HCEC 1CT (cell line): ENCODE results near the gene DMAP1.

Source experiments
- DNase-seq: peaks from one replicate; pipeline ENCODE4 v3.0.0-alpha.2; 2017

The DMAP1 gene

DNA sequence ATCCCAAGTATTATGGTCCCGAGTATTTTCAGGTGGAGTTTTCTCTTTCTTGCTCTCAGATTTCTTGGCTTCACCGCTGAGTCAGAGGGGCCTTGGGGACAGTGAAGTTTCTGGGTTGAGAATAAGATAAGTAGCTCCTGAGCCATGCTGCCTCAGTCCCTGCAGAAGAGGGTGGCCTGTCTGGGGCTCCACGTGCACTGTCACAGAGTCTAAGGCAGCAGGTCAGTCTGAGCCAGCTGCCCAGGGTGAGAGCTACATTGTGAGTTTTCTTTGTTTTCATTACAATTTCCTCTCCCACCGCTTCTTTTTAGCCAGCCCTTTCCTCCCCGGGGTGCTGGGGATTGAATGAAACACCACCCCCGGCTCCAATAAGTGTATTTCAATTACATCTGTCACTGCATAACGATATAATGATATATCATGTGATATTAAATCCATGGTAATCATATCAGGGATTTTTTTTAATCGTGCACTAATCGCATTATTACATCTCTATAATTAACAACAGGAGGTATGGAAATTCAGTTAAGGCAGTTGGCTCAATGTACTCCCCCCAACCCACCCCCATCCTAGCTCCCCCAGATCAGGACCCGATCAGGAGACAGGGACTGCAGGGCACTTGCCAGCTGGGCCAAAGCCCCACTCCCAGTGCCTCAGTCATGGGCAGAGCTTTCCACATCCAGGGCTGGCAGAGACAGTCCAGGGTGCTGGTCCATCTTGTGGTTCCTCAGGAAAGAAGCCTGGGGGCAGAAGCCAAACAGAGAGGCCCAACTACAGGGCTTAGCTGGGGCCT is 43.7 kb downstream of the DMAP1 start:
- no peak for DNase-seq

DNA sequence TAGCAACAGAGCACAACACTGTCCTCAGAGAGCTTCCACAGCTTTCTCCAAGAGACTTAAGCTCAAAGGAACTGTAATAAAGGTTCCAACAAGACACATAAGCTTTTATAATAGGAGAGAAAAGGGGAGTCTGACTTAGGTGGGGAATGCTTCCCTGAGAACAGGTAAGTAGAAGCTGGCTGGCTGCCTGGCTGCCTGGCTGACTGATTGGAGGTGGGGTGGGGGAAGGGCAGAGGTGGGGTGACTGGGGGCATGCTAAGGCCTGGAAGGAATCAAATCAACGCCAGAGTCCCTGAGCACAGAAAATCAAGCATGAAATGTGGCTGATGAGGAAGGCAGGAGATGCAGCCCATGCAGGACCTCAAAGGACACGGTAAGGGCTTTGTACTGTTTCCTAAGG is 45.8 kb downstream of the DMAP1 start:
- no peak for DNase-seq

DNA sequence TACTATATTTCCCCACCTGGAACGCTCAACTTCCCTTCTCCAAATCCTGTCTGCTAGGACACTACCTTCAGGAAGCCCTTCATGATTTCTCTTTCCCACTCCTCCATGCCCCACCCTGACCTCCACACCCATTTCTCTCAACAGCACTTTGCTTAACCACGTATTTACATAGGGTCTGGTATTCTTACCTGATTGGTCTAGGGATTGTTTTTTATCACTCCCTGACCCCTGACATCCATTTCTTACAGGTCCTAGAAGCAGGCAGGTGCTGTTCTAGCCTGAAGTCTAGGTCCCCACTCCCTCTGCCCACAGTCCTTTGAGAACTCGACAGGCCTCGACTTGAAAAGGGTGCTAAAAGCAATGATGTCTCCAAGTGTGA is 47.5 kb downstream of the DMAP1 start:
- no peak for DNase-seq

DNA sequence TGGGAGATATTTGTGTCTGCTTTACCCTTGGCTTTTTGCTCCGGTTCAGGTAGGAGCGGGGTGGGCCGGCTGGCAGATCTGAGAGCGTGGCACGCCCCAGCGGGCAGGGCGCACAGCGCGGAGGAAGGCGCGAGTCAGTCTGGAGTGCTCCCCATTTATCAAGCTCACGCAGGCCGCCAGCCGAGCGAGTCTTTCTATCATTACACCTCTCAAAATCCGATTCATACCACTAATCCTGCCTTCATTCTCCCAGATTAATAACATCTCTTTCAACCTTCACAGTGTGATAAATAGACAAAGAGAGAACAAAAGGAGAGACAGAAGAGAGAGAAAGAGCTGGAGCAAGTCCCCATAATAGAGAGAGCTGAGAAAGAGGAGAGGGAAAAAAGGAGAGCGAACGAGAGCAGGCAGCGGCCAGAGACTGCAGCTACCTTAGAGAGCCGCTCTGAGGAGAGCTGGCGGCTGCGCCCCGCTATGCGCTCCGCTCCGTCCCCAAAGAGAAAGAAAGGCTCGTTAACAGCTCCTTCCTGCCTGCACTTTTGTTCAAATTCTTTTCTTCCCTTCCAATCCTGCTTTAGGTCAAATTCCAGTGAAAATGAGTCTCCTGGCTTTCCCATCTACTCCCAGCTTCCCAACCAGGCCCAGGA is 48.0 kb downstream of the DMAP1 start:
- DNase-seq, result no peak

DNA sequence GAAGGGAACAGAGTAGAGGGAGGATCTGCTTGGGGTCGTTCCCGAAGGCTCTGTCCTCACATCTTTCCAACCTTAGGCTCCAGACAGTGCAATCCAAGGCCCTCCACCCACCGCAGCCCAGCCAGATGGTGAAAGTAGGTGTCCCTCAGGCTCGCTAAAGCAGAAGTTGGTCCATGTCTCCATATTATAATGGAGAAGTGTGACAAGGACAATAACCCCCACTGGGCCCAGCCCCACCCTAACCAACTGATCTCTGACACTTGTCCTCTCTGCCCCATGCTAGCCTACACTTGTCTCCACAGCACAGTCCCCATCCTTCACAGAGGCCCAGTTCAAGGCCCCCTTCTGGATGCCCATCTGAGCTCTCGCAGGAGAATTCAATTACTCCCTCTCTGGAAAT is 48.7 kb downstream of the DMAP1 start:
- no peak for DNase-seq

DNA sequence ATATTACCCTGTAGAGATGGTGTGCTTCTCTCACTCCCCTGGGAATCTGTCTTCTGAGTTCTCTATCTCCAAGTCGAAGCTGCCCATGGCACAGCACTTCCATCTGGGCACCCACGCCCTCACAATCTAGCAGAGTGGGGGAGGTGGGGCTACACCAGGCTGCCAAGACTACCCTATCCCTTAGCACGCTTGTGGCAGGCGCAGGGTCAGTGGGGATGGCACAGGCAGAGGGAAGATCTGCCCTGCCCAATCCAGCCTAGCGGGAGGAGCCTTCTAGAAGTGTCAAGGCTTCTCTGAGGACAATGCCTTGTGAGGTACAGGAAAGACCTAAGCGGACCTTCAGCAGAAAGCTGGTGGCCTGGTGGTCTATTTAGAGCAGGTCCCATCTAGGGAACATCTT is 49.1 kb downstream of the DMAP1 start:
- no peak for DNase-seq

DNA sequence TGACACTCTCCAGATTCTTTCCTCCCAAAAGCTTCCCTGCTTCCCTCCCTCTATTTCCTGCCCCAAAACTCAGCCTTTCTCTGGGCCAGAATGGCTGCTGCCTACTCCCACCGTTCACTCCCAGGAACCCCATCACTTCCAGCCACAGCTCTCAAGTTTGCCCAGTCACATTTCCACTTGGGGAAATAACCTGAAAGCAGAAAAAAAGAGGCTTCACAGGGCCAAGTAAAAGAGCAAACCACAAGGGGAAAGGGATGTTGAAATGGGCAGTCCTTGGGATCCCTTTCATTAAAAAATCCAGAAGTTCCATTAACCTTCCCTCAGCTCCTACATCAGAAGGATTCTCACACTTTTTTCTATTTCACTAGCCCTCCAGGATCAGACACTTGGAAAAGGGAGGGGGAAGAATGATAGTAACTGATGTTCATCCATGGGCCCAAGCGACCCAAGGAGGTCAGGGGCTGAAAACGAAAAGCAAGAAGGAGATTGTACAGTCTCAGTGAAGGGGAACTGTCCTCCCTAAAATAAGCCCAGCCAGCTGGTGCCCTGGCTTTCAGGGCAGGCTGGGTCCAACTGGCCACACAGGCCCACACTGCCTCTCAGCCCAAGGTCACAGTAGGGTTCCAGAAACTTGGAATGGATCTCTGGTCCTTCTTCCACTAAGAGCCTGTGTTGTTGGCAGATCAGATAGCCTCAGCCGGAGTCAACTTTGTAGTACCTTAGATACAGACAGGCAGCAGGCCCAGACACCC is 49.7 kb downstream of the DMAP1 start:
- no peak for DNase-seq

DNA sequence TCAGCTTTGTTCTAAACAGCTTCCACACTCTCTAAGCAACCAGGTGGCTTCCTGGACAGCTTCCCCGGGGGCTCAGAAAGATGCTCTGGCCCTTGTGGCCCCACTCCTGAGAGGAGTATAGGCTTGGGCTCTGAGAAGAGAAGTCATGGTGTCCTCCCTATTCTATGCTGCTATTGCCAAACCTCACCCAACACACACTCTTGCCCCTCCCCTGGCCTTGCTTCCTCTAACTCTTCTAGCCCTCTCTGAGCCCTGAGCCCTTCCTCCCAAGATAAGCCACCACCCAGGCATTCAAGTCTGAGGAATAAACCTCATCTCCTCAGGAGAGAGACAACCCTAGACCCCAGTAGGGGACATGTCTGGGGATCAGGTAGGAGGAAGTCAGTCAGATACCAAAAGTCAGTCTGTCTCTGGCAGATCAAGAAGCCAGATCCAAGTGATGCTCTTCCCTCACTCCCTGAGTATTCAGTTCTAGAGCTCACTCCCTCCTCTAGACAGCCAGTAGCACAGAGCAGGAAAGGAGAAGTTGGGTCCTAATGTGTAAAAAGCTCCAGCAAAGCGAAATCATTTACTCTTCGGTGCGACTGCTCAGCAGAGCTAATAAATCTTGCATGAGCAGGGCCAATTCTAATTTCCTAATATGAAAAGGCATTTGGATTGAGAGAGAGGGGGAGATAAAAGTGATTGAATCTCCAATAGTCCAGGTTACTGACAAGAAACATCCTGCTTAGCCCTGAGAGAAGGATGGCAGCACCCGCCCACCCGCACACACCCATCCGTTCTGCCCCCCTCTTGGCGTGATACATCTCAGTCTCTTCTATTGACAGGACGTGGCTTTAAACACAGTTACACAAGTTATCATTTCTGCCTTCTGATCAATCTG is 50.5 kb downstream of the DMAP1 start:
- no peak for DNase-seq

DNA sequence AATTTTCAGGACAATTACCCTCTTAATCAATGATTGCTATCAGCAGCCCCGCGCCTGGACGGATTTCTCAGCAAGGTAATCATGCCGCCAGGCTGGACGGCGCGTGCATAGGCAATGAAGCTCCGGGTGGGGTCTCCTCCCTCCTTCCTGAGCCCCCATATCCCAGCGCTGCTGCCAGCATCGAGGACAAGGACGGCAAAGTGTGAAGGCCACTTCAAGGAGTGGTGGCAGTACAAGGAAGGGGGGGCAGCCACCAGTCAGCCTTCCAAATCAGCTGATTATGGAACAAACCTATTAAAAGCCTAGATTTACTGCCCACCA is 51.1 kb downstream of the DMAP1 start:
- DNase-seq, result no peak

DNA sequence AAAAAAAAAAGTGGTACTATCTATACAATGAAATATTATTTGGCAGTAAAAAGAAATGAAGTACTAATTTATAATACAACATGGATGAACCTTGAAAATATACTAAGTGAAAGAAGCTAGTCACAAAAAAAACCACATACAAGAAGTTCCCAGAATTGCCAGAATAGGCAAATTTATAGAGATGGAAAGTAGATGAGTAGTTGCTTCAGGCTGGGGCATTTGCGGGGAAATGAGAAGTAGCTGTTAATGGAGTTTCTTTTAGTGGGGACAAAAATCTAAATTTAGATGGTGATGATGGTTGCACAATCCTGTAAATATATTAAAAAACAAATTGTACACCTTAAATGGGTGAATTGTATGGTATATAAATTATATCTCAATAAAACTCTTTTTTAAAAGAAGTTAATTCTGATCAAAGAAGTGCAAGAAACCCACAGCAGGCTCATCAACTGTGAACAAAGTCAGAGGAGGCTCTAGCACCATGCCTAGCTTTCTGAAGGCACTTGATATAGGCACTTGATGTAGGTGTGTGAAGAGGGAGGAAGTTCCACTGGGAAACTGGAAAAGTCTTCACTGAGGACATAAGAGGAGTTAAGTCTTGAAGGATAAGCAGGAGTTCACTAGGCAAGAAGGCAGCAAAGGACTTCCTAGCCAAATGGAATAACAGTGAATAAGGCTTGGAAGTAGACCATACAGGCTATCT is 52.5 kb downstream of the DMAP1 start:
- no peak for DNase-seq

DNA sequence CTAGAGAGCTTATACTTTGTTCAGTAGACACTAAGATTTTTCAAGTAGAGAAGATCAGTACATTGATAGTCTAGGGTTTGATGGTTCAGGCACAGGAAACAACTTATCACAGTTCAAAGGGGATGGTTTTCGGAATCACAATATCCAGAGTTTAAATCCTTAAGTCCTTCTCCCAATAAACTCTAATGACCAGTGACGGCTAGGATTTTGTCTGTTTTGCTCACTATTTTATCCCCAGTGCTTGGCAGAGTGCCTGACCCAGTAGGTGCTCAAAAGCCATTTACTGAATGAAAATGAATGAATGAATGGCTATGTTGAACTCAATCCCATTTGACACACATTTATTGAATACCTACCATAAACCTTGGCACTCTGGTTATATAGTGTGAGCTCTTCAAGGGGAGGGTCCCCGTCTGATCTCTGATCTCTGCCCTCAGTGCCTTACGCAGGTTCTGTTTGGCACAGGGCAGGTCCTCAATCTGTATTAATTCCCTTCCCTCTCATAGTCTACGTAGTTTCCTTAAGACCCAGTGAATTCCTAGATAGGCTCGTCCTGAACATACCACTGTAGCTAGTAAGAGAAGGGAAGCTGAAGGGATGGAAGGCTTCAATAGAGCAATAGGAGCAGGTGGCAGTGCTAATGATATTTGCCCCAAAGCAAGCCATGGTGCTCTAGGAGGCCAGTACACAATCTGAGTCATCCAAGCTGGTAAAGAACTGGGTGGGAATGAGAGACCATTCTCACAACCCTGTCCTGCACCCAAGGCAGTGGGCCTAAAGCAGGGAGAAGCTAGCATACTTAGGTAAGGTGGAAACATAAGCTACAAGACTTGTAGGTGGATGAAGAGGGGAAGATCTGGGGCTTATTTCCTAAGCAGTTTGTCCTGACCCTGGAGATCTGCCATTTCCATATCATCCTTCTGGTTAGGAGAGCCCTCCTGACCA is 53.4 kb downstream of the DMAP1 start:
- DNase-seq, result no peak

DNA sequence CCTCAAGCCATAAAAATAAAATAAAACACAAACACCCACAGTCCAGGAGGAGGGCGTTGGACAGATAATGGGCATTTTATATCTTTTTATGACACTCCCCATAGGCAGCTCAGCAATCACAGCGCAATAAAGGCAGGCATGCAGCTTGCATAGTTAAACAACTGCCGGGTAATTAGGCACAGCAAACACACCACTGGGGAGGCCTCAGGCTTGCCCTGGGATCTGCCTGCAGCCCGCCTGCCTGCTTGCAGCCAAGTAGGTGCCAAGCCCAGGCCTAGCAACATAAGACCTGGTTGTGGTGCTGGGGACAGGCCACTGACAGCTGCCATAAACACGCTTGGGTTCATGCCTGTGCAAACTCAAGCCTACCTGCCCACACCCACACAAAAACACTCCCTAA is 54.2 kb downstream of the DMAP1 start:
- no peak for DNase-seq

DNA sequence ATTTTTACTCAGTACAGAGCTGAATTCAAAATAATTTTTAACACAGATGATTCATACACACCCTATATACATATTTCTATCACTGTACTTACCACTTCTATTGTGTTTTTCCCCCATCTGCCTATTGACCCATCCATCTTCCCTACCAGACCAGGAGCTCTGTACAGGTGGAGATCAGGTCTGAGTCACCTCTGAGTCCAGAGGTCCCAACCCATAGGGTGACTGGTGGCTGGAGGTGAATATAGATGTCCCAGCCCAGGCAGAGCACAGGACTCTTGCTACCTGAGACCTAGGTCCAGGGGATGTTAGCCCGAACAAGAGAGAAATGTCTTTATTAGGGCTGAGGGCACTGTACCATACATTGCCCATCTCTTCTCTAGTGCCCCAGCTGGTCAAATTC is 54.8 kb downstream of the DMAP1 start:
- no peak for DNase-seq
